Suprapubic skin (tissue), 3 donors: Measurements from ENCODE around the gene N4BP2L1.

ENCODE experiments used
- EP300 ChIP-seq: sonication (generic); formaldehyde crosslinking; IDR thresholded peaks from one replicate; pipeline ENCODE4 v1.6.1; 2017; ENCODE audit warnings: antibody characterized with exemption
- POLR2A ChIP-seq, 2 donors: fragments of 450-650 bp; IDR thresholded peaks; one replicate each; pipeline ENCODE4 v1.6.1; 2017; ENCODE audit warnings: antibody characterized with exemption in 2 of 2, mild to moderate bottlenecking in 2 of 2, moderate library complexity in 2 of 2
- TF ChIP-seq, protein P1 (sequence below), 2 donors: fragments of 200-600 bp in 1 of 2; fragments of 450-650 bp in 1 of 2; sonication (generic) in 1 of 2; IDR thresholded peaks; one replicate each; pipeline ENCODE4 v1.5.1; 2016 to 2019; ENCODE audit warnings: antibody characterized with exemption in 2 of 2, mild to moderate bottlenecking in 1 of 2, moderate library complexity in 1 of 2

DNA sequence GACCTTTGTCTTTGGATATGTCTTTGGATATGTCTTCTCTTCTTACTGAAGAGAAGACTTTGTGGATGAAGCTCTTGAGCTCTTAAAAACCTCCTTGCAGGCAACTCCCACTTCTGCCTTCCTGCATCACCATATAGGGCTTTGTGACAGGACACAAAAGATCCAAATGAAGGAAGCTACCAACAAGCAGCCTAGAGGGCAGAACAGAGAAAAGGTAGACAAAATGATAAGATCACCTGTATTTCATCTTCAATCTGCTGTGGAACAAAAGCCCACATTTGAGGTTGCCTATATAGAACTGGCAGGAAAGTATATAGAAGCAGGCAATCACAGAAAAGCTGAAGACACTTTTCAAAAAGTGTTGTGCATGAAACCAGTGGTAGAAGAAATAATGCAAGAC lies 42.5 kb downstream of the N4BP2L1 start:
- TF ChIP-seq, protein P1, sequence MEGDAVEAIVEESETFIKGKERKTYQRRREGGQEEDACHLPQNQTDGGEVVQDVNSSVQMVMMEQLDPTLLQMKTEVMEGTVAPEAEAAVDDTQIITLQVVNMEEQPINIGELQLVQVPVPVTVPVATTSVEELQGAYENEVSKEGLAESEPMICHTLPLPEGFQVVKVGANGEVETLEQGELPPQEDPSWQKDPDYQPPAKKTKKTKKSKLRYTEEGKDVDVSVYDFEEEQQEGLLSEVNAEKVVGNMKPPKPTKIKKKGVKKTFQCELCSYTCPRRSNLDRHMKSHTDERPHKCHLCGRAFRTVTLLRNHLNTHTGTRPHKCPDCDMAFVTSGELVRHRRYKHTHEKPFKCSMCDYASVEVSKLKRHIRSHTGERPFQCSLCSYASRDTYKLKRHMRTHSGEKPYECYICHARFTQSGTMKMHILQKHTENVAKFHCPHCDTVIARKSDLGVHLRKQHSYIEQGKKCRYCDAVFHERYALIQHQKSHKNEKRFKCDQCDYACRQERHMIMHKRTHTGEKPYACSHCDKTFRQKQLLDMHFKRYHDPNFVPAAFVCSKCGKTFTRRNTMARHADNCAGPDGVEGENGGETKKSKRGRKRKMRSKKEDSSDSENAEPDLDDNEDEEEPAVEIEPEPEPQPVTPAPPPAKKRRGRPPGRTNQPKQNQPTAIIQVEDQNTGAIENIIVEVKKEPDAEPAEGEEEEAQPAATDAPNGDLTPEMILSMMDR (IDR thresholded peaks at IDR 0.05) = no peak
- TF ChIP-seq EP300 (no peak), POLR2A (IDR thresholded peaks at IDR 0.05) (no peak)
